Effector memory CD4-positive, alpha-beta T cell (primary cell): ENCODE measurements around the gene BSPH1.
"Not testable (repeated sequence)": the region's sequence is repeated elsewhere in the genome, so short reads cannot be mapped to it uniquely, and the experiment has no call there.

Experiments
- DNase-seq, 3 donors: peaks; one replicate each; pipeline ENCODE4 v3.0.0-alpha.2; 2020
- H3K27ac ChIP-seq: 2 replicates; pipeline ENCODE4 v1.7.0; 2013; ENCODE audit warnings: mild to moderate bottlenecking, low read length, moderate library complexity; ENCODE audit not compliant: insufficient read depth, poor library complexity, severe bottlenecking
- H3K27me3 ChIP-seq: replicated peaks from 2 replicates; pipeline ENCODE4 v1.7.0; 2013; ENCODE audit warnings: mild to moderate bottlenecking, low read length; ENCODE audit not compliant: insufficient read depth, control insufficient read depth, poor library complexity, severe bottlenecking
- H3K36me3 ChIP-seq: 2 replicates; pipeline ENCODE4 v1.7.0; 2013; ENCODE audit warnings: mild to moderate bottlenecking, low read length, moderate library complexity; ENCODE audit not compliant: control insufficient read depth, insufficient read depth
- H3K4me1 ChIP-seq: 2 replicates; pipeline ENCODE4 v1.7.0; 2013; ENCODE audit warnings: low read length, mild to moderate bottlenecking; ENCODE audit not compliant: control insufficient read depth, insufficient read depth, poor library complexity, severe bottlenecking
- H3K4me3 ChIP-seq: 2 replicates; pipeline ENCODE4 v1.7.0; 2013; ENCODE audit warnings: low read length, low read depth, mild to moderate bottlenecking; ENCODE audit not compliant: insufficient read depth, poor library complexity, severe bottlenecking
- H3K9me3 ChIP-seq: 2 replicates; pipeline ENCODE4 v1.7.0; 2013; ENCODE audit warnings: mild to moderate bottlenecking, low read length, moderate library complexity; ENCODE audit not compliant: control insufficient read depth

BSPH1 gene

DNA sequence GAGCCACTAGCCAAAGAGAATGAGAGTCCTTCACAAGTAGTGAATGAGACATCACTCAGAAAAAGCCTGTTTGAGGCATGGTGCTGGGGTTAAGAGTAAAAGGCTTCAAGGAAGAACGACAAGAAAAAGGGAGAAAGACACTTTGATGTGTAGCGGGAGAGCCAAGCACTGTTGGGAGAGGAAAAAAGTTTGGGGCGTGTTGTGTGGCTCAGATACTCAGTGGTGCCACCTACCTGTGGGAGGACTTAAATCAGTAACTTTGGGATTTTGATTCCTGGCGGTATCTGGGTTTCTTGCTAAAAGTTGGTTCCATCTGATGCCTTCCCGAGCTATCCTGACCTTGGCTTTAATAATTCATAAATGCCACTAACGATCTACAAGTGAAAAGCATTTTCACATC is 14.8 kb upstream of the BSPH1 start:
- H3K4me3 ChIP-seq = no peak overlapping the region
- H3K9me3 ChIP-seq = no peaks in the 10 kb centered on the region
- no peaks in the 10 kb centered on the region for H3K36me3 ChIP-seq
- no peaks in the 10 kb centered on the region for H3K4me1 ChIP-seq
- peaks cover 4% of the 10 kb centered on the region for H3K27me3 ChIP-seq
- DNase-seq = no peak
- H3K27ac ChIP-seq = no peak overlapping the region

DNA sequence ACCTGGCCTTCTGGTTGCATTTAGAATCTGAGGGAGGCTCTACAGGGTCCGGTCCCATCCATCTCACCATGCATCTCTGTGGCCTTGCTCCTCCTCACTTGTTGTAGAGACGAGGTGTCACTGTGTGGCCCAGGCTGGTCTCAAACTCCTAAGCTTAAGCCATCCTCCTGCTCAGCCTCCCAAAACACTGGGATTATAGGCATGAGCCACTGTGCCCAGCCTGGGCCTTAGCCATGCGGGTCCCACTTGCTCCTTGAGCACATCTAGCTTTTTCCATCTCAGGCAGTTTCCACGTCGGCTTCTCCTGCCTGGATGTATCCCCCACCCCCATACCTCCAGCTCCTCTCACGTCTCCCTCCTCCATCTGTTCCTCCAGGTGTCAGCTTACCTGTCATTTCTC is 12.3 kb upstream of the BSPH1 start:
- Histone ChIP-seq H3K36me3 (no peaks in the 10 kb centered on the region), H3K27me3 (peaks cover 4% of the 10 kb centered on the region), H3K27ac (no peak overlapping the region), H3K9me3 (no peaks in the 10 kb centered on the region), H3K4me1 (no peaks in the 10 kb centered on the region), H3K4me3 (no peak overlapping the region)
- no peak for DNase-seq

DNA sequence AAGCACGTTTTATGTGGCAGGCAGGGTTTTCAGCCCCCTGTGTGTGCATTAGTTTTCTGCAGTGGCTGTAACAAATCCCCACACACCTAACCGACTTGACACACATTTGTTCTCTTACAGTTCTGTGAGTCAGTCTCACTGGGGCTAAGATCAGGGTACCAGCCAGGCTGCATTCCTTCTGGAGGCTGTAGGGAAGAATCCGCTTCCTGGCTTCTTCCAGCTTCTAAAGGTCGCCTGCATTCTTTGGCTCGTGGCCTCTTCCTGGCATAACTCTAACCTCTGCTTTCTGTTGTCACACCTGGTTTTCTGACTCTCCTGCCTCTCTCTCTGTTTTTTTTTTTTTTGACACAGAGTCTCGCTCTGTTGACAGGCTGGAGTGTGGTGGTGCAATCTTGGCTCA is 8.9 kb upstream of the BSPH1 start:
- H3K27ac ChIP-seq = no peak overlapping the region
- H3K27me3 ChIP-seq = no peaks in the 10 kb centered on the region
- DNase-seq = no peak
- H3K4me3 ChIP-seq = no peak overlapping the region
- no peaks in the 10 kb centered on the region for H3K9me3 ChIP-seq
- no peaks in the 10 kb centered on the region for H3K36me3 ChIP-seq
- H3K4me1 ChIP-seq = no peaks in the 10 kb centered on the region

DNA sequence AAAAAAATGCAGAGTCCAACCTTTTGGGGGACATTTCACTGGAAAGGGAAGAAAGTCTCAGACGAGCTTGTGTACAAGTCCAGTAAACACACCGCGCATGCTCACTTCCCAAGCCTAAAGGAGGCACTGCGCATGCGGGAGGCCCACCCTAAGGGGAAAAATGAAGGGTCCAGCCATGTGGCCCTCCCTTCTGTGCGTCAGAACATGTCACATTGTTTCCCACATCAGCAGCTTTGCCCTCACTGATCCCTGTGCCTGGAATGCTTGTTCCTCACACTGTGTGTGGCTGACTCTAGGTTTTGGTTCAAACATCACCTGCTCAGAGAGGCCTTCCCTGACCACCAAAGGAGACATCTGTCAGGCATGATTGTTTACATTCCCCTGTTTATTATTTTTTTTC is 6.8 kb upstream of the BSPH1 start:
- no peak for DNase-seq

DNA sequence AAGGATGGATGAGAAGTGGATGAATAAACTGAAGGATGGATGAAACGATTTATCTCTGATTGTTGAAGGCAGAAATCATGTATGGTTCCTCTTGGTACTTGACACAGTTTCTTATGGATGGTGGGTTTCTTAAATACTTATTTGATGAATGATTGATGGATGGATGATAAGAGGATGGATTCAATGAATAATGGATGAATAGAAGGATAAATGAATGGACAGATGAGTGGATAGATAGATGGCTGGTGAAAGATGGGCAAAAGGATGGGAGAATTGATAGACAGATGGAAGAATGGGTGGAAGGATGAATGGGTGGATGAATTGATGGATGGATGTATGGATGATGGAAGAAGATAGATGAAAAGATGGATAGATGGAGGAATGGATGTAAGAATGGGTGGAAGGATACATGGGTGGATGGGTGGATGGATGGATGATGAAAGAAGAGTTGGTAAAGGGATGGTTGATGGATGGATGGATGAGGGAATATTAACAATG is 4.3 kb upstream of the BSPH1 start:
- no peaks in the 10 kb centered on the region for H3K27me3 ChIP-seq
- DNase-seq = no peak
- H3K4me3 ChIP-seq = no peak overlapping the region
- H3K27ac ChIP-seq = no peak overlapping the region
- H3K36me3 ChIP-seq = no peaks in the 10 kb centered on the region
- no peaks in the 10 kb centered on the region for H3K9me3 ChIP-seq
- H3K4me1 ChIP-seq = no peaks in the 10 kb centered on the region

More for the DNA sequence above, 6.8 kb upstream of the BSPH1 start:
- no peaks in the 10 kb centered on the region for H3K36me3 ChIP-seq
- no peaks in the 10 kb centered on the region for H3K4me1 ChIP-seq
- H3K27me3 ChIP-seq = no peaks in the 10 kb centered on the region
- no peak overlapping the region for H3K27ac ChIP-seq
- no peaks in the 10 kb centered on the region for H3K9me3 ChIP-seq
- H3K4me3 ChIP-seq = no peak overlapping the region

DNA sequence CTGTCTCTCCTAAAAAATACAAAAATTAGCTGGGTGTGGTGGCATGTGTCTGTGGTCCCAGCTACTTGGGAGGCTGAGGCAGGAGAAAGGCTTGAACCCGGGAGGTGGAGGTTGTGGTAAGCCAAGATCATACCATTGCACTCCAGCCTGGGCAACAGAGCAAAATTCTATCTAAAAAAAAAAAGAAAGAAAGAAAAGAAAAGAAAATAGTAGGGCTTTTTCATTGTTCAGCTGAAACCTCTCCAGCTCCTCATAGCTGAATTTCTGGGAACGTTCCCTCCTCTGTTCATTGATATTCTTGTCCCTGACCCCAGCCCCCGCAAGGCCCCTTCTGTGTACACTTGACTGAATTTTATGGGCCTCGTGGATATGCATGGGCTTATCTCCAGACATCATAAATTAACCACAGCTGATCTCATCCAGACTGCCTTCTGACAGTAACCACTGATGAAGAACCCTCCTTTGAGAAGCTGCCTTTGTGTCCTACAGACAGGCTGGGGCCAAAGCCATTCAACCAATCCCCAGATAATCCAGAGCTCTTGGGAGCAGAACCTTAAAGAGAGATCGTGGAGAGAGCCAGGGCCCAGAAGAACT is 2.3 kb upstream of the BSPH1 start, which contains the start of gene ELSPBP1:
ELSPBP1 (plus strand) TSS at position 424 of the 594 bp plus-strand sequence. CDS start 14,036 bp downstream, outside the sequence.
- no peak within 1 kb of the TSS for H3K4me3 ChIP-seq
- H3K4me1 ChIP-seq = no peaks in the 10 kb centered on the region
- H3K27ac ChIP-seq = no peak within 1 kb of the TSS
- no peaks in the 10 kb centered on the region for H3K36me3 ChIP-seq
- no peak for DNase-seq
- H3K9me3 ChIP-seq = no peaks in the 10 kb centered on the region
- H3K27me3 ChIP-seq = no peaks in the 10 kb centered on the region

DNA sequence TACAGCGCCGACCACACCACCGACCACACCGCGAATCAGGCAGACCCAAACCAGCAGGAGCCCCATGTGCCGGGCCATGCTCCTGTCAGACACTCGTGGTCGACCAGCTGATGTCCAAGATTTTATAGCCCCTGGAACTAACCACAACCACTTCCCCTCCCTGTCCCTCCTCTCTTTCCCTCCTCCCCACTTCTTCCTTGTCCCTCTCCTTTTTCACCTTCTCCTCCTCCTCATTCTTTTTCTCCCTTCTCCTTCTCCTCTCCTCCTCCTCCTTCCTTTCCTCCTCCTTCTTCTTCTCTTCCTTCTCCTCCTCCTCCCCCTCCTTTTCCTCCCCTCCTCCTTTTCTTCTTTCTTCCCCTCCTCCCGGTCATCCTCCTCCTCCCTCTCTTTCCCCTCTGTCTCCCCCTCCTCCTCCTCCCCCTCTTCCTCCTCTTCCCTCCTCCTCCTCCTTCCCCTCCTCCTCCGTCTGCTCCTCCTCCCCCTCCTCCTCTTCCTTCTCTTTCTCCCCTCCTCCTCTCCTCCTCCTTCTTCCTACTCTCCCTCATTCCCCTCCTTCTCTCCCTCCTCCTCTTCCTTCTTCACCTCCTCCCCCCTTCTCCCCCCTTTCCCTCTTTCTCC is 670 bp downstream of the BSPH1 start:
- no peak for DNase-seq
- no peaks in the 10 kb centered on the region for H3K9me3 ChIP-seq
- no peak overlapping the region for H3K4me3 ChIP-seq
- H3K36me3 ChIP-seq = no peaks in the 10 kb centered on the region
- H3K27me3 ChIP-seq = no peaks in the 10 kb centered on the region
- no peak overlapping the region for H3K27ac ChIP-seq
- H3K4me1 ChIP-seq = no peaks in the 10 kb centered on the region

DNA sequence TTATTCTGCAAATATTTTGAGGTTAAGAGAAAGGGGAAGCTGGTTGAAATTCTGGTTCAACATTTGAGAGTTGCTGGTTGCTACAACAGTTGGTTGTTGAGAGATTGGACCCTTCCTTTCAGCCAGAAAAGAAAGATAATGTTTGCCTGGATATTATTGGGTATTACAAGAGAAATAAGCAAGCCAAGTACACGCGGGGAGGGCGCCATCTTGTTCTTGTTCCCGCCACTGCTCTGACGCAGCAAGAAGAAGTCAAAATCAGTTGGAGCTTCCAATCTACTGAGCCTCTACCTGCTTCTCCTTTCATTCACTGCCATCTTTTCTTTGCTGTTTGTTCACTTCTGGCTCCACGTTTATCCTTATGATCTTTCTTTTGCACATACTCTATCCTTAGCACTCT is 18.4 kb downstream of the BSPH1 start:
- Histone ChIP-seq H3K4me3 (no peak overlapping the region), H3K27me3 (peaks cover 4% of the 10 kb centered on the region), H3K4me1 (no peaks in the 10 kb centered on the region), H3K27ac (no peak overlapping the region), H3K36me3 (no peaks in the 10 kb centered on the region), H3K9me3 (no peaks in the 10 kb centered on the region)
- DNase-seq = no peak

DNA sequence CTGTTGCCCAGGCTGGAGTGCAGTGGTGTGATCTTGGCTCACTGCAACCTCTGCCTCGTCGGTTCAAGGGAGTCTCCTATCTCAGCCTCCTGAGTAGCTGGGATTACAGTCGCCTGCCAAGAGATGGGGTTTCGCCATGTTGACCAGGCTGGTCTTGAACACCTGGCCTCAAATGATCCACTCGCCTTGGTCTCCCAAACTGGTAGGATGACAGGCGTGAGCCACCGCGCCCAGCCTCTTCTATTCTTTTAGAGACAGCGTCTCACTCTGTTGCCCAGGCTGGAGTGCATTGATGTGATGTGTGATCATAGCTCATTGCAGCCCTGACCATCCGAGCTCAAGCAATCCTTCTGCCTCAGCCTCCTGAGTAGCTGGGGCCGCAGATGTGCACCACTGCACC is 36.0 kb downstream of the BSPH1 start:
- peak in 1 of 3 donors; percentile 1 for DNase-seq
- not testable (repeated sequence) for H3K27me3 ChIP-seq, H3K27ac ChIP-seq

DNA sequence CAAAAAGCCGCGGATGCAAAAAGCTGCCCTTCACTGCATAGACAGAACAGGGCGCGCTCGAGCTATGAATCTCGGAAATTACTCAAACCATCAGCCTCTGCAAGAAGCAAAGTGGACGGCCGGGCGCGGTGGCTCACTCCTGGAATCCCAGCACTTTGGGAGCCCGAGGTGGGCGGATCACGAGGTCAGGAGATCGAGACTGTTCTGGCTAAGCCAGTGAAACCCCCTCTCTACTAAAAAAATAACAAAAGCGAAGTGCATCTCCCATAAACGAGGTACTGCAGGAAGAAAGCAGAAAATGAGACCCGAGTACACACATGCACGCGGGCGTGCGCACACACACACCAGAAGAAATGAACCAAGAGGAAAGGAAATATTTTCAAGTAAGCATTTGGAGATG is 39.8 kb downstream of the BSPH1 start:
- H3K4me1 ChIP-seq, H3K4me3 ChIP-seq, H3K36me3 ChIP-seq, H3K27ac ChIP-seq, DNase-seq, H3K9me3 ChIP-seq, H3K27me3 ChIP-seq: not testable (repeated sequence)

More for the DNA sequence above, 36.0 kb downstream of the BSPH1 start:
- not testable (repeated sequence) for H3K9me3 ChIP-seq, H3K4me3 ChIP-seq, H3K4me1 ChIP-seq, H3K36me3 ChIP-seq
